Neural cell (in vitro differentiated cells): Measurements from ENCODE around the gene SS18.

ENCODE experiments used
- EZH2 ChIP-seq: fragments of 200-600, 300-800 bp; shearing (Covaris generic), sonication (generic); IDR thresholded peaks from 2 replicates; pipeline ENCODE4 v1.6.1; 2014; ENCODE audit warnings: antibody characterized with exemption, low read length, borderline replicate concordance, mild to moderate bottlenecking; ENCODE audit not compliant: insufficient read depth, poor library complexity, severe bottlenecking
- MXI1 ChIP-seq: fragments of 450-650 bp; conservative IDR thresholded peaks from 2 replicates; pipeline ENCODE4 v1.6.1; 2014; ENCODE audit warnings: antibody characterized with exemption, mild to moderate bottlenecking; ENCODE audit not compliant: poor library complexity, severe bottlenecking
- RAD21 ChIP-seq: fragments of 450-650 bp; conservative IDR thresholded peaks from 2 replicates; pipeline ENCODE4 v1.6.1; 2014; ENCODE audit warnings: antibody characterized with exemption, mild to moderate bottlenecking, moderate library complexity
- REST ChIP-seq: IDR thresholded peaks from 2 replicates; pipeline ENCODE4 v1.6.1; 2012; ENCODE audit warnings: borderline replicate concordance
- TAF1 ChIP-seq: IDR thresholded peaks from 2 replicates; pipeline ENCODE4 v1.6.1; 2012; ENCODE audit warnings: low read depth
- TF ChIP-seq, protein P1 (sequence below): fragments of 450-650 bp; IDR thresholded peaks from 2 replicates; pipeline ENCODE4 v1.5.1; 2014; ENCODE audit warnings: antibody characterized with exemption, mild to moderate bottlenecking, moderate library complexity; ENCODE audit not compliant: poor library complexity, severe bottlenecking

DNA sequence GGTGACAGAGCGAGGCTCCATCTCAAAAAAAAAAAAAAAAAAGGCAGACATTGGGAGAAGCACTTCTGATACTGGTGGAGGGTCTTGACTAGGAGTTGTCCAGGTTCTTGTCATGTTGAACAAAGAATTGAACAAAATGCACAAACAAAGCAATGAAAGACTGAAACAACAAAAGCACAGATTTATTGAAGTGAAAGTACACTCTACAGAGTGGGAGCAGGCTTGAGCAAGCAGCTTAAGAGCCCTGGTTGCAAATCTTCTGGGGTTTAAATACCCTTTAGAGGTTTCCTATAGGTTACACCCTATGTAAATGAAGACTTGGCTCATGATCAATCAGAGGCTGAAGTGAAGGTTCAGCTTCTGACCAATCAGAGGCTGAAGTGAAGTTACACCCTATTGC, 6.4 kb upstream of the SS18 start:
- TF ChIP-seq, protein P1, sequence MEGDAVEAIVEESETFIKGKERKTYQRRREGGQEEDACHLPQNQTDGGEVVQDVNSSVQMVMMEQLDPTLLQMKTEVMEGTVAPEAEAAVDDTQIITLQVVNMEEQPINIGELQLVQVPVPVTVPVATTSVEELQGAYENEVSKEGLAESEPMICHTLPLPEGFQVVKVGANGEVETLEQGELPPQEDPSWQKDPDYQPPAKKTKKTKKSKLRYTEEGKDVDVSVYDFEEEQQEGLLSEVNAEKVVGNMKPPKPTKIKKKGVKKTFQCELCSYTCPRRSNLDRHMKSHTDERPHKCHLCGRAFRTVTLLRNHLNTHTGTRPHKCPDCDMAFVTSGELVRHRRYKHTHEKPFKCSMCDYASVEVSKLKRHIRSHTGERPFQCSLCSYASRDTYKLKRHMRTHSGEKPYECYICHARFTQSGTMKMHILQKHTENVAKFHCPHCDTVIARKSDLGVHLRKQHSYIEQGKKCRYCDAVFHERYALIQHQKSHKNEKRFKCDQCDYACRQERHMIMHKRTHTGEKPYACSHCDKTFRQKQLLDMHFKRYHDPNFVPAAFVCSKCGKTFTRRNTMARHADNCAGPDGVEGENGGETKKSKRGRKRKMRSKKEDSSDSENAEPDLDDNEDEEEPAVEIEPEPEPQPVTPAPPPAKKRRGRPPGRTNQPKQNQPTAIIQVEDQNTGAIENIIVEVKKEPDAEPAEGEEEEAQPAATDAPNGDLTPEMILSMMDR, result no peak
- TF ChIP-seq EZH2 (no peak), MXI1 (no peak), REST (no peak), RAD21 (no peak), TAF1 (no peak)
